GM19438 (cell line): ENCODE measurements around the gene PDHX.
A peak's percentile ranks its signal among the peaks of the same experiment; 100 is the strongest.

Experiments
- ATAC-seq: cut with Tn5 transposase; IDR thresholded peaks from one replicate; pipeline ENCODE4 v1.9.1; 2021; ENCODE audit warnings: low read depth; ENCODE audit not compliant: unreplicated experiment

The PDHX gene

GRCh38 chr11:35040221-35040942 lies 124.0 kb downstream of the PDHX start:
- peak; percentile 60 for ATAC-seq

GRCh38 chr11:35041070-35041554 lies 124.7 kb downstream of the PDHX start:
- ATAC-seq, result no peak

GRCh38 chr11:35042224-35042623 lies 125.8 kb downstream of the PDHX start:
- no peak for ATAC-seq

GRCh38 chr11:35042913-35043312 lies 126.5 kb downstream of the PDHX start:
- no peak for ATAC-seq

GRCh38 chr11:35043936-35044335 lies 127.5 kb downstream of the PDHX start:
- ATAC-seq, result no peak

GRCh38 chr11:35045236-35045820 lies 128.9 kb downstream of the PDHX start:
- ATAC-seq, result no peak
